ENCODE measurements around the gene MYH10.

- TF ChIP-seq POLR2AphosphoS5 (IDR thresholded peaks at IDR 0.05; ENCODE audit: borderline replicate concordance, low read depth, low read length) (no peak), EZH2 (IDR thresholded peaks at IDR 0.05) (no peak)
These were observed 182.7 kb downstream of the MYH10 start for GRCh38 chr17:8447799-8448198.
